SJSA1 (cell line): ENCODE measurements around the gene IL22RA1. TPM values are rescaled to one million over a fixed set of nuclear protein-coding genes. Genes with fewer than 3 reads are reported as not detected.

Experiments used
- DNase-seq, 2 experiments: peaks; one replicate each; pipeline ENCODE4 v3.0.0-alpha.2; 2015 to 2020; ENCODE audit warnings: low spot score in 2 of 2, low read depth in 1 of 2
- H3K27ac ChIP-seq: fragments of 250-450 bp; sonication (Bioruptor Pico); 2 replicates; pipeline ENCODE4 v1.5.1; 2020; ENCODE audit warnings: mild to moderate bottlenecking, moderate library complexity
- H3K27me3 ChIP-seq: fragments of 250-450 bp; sonication (Bioruptor Pico); replicated peaks from 2 replicates; pipeline ENCODE4 v1.5.1; 2020; ENCODE audit warnings: mild to moderate bottlenecking, moderate library complexity
- H3K36me3 ChIP-seq: fragments of 250-450 bp; sonication (Bioruptor Pico); 2 replicates; pipeline ENCODE4 v1.5.1; 2020; ENCODE audit warnings: mild to moderate bottlenecking
- H3K4me1 ChIP-seq: fragments of 250-450 bp; sonication (Bioruptor Pico); replicated peaks from 2 replicates; pipeline ENCODE4 v1.6.1; 2021; ENCODE audit warnings: mild to moderate bottlenecking
- H3K4me3 ChIP-seq: fragments of 250-450 bp; sonication (Bioruptor Pico); 2 replicates; pipeline ENCODE4 v1.5.1; 2020; ENCODE audit warnings: mild to moderate bottlenecking
- H3K9me3 ChIP-seq: fragments of 250-450 bp; sonication (Bioruptor Pico); replicated peaks from 2 replicates; pipeline ENCODE4 v1.5.1; 2020; ENCODE audit warnings: mild to moderate bottlenecking
- total RNA-seq: library from RNA; depleted of rRNA; stranded (reverse); fragments of >200 nt; shearing (Covaris generic); gene quantifications from 2 replicates; pipeline ENCODE4 v1.2.3, GENCODE V29; 2014

The IL22RA1 gene
- total RNA-seq, 1 experiment from 2014 or later = 1.1 TPM

DNA sequence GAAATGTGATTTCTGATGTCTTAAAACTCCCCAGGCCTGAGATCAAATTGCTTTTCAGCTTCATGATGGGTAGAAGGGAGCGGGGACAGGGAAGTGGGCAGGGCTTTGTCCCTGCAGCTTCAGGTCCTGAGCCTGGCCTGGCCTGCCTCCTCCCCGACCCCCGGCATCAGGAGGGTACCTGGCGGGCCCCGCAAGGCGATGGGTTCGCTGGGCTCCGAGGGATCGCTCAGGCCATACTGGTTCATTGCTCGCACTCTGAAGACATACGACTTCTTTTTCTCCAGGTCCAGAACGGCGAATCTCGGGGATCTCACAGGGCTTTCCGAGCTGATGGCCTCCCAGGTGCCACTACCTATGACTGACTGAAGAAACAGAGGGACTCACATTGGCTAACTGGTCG lies 56.5 kb downstream of the IL22RA1 start:
- no peak overlapping the region for H3K27ac ChIP-seq
- H3K4me1 ChIP-seq = no peaks in the 10 kb centered on the region
- H3K4me3 ChIP-seq = no peak overlapping the region
- no peak for DNase-seq
- no peaks in the 10 kb centered on the region for H3K9me3 ChIP-seq
- H3K27me3 ChIP-seq = no peaks in the 10 kb centered on the region
- no peaks in the 10 kb centered on the region for H3K36me3 ChIP-seq

GRCh38 chr1:24085546-24085945 lies 57.4 kb downstream of the IL22RA1 start:
- no peak overlapping the region for H3K27ac ChIP-seq
- no peaks in the 10 kb centered on the region for H3K27me3 ChIP-seq
- no peak for DNase-seq
- no peak overlapping the region for H3K4me3 ChIP-seq
- no peaks in the 10 kb centered on the region for H3K9me3 ChIP-seq
- H3K4me1 ChIP-seq = no peaks in the 10 kb centered on the region
- no peaks in the 10 kb centered on the region for H3K36me3 ChIP-seq

- DNase-seq = no peak
- Histone ChIP-seq H3K36me3 (no peaks in the 10 kb centered on the region), H3K4me3 (no peak overlapping the region), H3K4me1 (no peaks in the 10 kb centered on the region), H3K27ac (no peak overlapping the region), H3K9me3 (no peaks in the 10 kb centered on the region), H3K27me3 (no peaks in the 10 kb centered on the region)
Observed at GRCh38 chr1:24085007-24085406, 57.9 kb downstream of the IL22RA1 start.

- Histone ChIP-seq H3K27ac (no peak overlapping the region), H3K9me3 (no peaks in the 10 kb centered on the region), H3K27me3 (no peaks in the 10 kb centered on the region), H3K4me1 (no peaks in the 10 kb centered on the region), H3K36me3 (no peaks in the 10 kb centered on the region), H3K4me3 (no peak overlapping the region)
- no peak for DNase-seq
Observed at GRCh38 chr1:24084050-24084449, 58.9 kb downstream of the IL22RA1 start.

- DNase-seq = no peak
- Histone ChIP-seq H3K27ac (no peak overlapping the region), H3K27me3 (no peaks in the 10 kb centered on the region), H3K36me3 (no peaks in the 10 kb centered on the region), H3K4me3 (no peak overlapping the region), H3K4me1 (no peaks in the 10 kb centered on the region), H3K9me3 (no peaks in the 10 kb centered on the region)
Observed at GRCh38 chr1:24082372-24082771, 60.6 kb downstream of the IL22RA1 start.

DNA sequence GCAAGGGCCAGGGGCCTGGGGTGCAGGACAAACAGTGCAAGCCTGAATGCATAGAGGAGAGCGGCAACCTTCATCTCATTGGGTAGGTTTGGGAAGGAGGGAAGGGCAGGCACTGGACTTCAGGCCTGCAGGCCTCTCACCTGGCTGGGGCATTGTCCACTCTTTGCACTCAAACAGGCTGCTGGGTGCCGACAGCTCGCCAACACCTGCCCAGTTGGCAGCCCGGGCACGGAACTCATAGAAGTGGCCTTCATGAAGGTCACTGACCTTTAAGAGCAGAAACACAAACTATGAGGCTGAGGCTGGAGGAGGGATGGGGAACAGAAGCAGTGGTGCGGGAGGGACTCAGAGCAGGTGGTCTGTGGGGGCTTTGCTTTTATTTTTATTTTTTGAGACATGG lies 61.8 kb downstream of the IL22RA1 start:
- no peak overlapping the region for H3K4me3 ChIP-seq
- DNase-seq = no peak
- no peaks in the 10 kb centered on the region for H3K9me3 ChIP-seq
- no peak overlapping the region for H3K27ac ChIP-seq
- no peaks in the 10 kb centered on the region for H3K36me3 ChIP-seq
- no peaks in the 10 kb centered on the region for H3K4me1 ChIP-seq
- no peaks in the 10 kb centered on the region for H3K27me3 ChIP-seq

DNA sequence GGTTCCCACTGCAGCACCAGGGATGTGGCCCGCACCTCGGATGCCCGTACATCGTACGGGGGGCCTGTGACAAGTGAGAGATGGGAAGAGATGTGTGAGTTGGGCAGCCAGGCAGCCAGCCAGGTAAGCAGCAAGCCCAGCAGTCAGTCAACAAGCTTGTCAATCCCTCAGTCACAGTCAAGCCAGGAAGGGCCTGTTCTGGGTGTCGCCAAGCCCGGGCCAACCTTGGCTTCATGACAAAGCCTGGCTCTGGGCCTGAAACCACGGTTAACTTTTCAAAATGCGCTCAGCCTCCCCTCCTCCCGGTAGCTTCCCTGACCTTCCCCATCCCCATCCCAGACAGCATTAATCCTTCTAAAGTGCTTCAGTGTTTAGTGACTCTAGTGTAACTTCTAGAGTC lies 62.8 kb downstream of the IL22RA1 start:
- H3K27me3 ChIP-seq = no peaks in the 10 kb centered on the region
- H3K27ac ChIP-seq = no peak overlapping the region
- no peaks in the 10 kb centered on the region for H3K4me1 ChIP-seq
- DNase-seq = no peak
- H3K36me3 ChIP-seq = no peaks in the 10 kb centered on the region
- no peak overlapping the region for H3K4me3 ChIP-seq
- no peaks in the 10 kb centered on the region for H3K9me3 ChIP-seq

DNA sequence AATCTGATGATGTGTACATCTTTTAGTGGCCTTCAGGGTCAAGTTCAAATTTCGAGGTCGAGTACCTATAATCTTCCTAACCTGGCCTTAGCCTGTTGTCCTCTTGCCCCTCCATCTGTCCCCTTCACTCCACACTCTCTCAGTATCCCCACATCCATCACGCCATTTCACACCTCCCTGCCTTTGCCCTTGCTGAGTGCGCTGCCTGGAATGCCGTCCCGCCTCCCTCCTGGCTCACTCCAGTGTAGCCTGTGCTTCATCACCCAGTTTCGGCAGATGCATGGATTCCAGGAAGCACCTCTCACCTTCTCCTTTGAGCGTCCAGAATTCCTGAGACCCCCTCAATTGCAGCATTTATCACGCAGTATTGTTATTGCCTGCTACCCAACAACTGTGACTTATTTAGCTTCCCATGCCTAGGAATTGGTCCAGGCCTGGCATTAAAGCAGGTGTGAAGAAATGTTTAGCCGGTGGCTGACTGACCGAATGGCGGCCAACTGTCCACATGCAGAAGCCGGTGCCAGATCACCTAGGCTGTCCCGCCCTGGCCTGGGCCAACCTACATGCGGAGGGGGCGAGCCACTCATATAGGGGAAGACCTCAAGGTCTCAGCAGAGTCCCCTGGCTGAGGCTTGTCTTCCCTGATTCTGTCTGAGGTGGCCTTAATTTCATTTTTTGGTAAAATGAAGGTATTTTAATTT lies 65.5 kb downstream of the IL22RA1 start:
- no peak for DNase-seq
- no peaks in the 10 kb centered on the region for H3K27me3 ChIP-seq
- no peaks in the 10 kb centered on the region for H3K9me3 ChIP-seq
- H3K27ac ChIP-seq = no peak overlapping the region
- no peaks in the 10 kb centered on the region for H3K4me1 ChIP-seq
- no peak overlapping the region for H3K4me3 ChIP-seq
- H3K36me3 ChIP-seq = no peaks in the 10 kb centered on the region

GRCh38 chr1:24075946-24076345 lies 67.0 kb downstream of the IL22RA1 start:
- Histone ChIP-seq H3K9me3 (no peaks in the 10 kb centered on the region), H3K4me1 (0 out of 2 replicates have a peak, but pooled peaks cover under 1% of the 10 kb centered on the region), H3K36me3 (no peaks in the 10 kb centered on the region), H3K4me3 (no peak overlapping the region), H3K27me3 (no peaks in the 10 kb centered on the region), H3K27ac (no peak overlapping the region)
- DNase-seq = no peak

- H3K4me1 ChIP-seq = 0 out of 2 replicates have a peak, but pooled peaks cover 5% of the 10 kb centered on the region
- no peaks in the 10 kb centered on the region for H3K9me3 ChIP-seq
- H3K36me3 ChIP-seq = no peaks in the 10 kb centered on the region
- no peak for DNase-seq
- no peaks in the 10 kb centered on the region for H3K27me3 ChIP-seq
- H3K4me3 ChIP-seq = no peak overlapping the region
- H3K27ac ChIP-seq = no peak overlapping the region
Observed at GRCh38 chr1:24075590-24075854, 67.4 kb downstream of the IL22RA1 start.

- no peak overlapping the region for H3K27ac ChIP-seq
- no peak overlapping the region for H3K4me3 ChIP-seq
- no peaks in the 10 kb centered on the region for H3K9me3 ChIP-seq
- 0 out of 2 replicates have a peak, but pooled peaks cover 5% of the 10 kb centered on the region for H3K4me1 ChIP-seq
- no peaks in the 10 kb centered on the region for H3K36me3 ChIP-seq
- H3K27me3 ChIP-seq = no peaks in the 10 kb centered on the region
- no peak for DNase-seq
Observed at GRCh38 chr1:24074817-24075589, 67.9 kb downstream of the IL22RA1 start.

DNA sequence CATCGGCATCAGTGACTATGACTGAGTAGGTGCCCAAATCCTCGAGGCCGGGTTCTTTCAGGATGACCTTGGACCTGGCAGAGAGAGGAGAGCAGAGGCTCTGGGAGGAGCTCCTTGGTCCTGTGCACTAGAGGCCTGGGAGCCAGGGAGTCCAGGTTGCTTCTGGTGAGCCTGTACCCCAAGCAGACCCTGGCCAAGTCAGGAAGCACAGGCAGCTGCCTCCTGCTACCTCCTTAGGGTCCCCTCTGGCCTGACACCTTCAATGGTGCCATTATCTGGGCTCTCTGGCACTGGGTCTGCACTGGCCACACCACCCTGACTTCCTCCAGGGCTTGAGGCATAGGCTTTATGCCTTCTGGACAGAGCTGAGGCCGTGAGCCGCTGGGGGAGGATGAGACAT lies 68.7 kb downstream of the IL22RA1 start:
- H3K4me3 ChIP-seq = no peak overlapping the region
- H3K27ac ChIP-seq = no peak overlapping the region
- DNase-seq = no peak
- H3K27me3 ChIP-seq = no peaks in the 10 kb centered on the region
- H3K9me3 ChIP-seq = no peaks in the 10 kb centered on the region
- H3K36me3 ChIP-seq = no peaks in the 10 kb centered on the region
- H3K4me1 ChIP-seq = 0 out of 2 replicates have a peak, but pooled peaks cover 5% of the 10 kb centered on the region

DNA sequence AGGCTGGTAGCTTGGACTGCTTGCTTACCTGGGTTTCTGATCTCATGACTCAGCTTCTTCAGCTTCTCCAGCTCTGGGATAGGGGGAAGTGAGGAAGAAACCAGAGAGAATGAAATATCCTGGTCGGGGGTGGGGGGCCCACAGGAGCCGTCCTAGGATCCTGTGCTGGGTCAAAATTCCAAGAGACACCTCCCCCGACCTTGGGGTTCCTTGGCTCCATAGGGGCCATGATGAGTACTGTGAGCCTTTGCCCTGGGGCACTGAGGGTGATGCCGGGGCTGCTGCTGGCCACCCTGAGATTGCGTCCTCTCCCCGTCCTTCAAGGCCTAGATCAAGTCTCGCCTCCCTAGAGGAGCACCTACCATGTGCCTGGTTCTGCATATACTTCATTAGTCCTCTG lies 71.0 kb downstream of the IL22RA1 start:
- H3K4me3 ChIP-seq = no peak overlapping the region
- H3K9me3 ChIP-seq = no peaks in the 10 kb centered on the region
- H3K4me1 ChIP-seq = 0 out of 2 replicates have a peak, but pooled peaks cover 5% of the 10 kb centered on the region
- no peak overlapping the region for H3K27ac ChIP-seq
- no peak for DNase-seq
- no peaks in the 10 kb centered on the region for H3K27me3 ChIP-seq
- no peaks in the 10 kb centered on the region for H3K36me3 ChIP-seq

DNA sequence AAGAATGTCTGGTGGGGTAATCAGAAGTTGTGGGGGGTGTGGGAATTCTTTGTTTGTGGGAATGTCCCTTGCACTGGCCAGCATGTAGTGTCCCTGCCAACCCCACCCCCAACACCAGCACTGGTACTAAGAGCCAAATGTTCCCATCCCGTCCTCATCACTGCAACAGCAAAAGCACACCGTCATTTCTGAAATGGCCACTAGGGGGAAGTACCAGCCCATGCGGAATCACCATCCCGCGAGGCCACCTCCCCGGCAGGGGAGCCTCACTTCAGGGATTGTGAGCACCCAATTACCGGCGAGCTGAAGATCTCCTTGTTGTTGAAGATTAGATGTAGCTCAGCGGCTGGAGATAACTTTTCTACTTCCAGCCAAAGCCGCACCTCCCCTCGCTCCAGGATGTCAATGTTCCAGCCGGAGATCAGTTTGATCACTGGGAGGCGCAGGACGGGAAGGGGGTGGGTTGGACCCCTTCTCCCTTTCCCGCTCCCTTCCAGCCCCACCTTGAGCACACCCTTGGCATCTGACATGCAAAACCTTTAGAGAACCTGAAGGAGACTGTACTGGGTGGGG lies 72.0 kb downstream of the IL22RA1 start:
- no peaks in the 10 kb centered on the region for H3K27me3 ChIP-seq
- DNase-seq = peak; percentile 76 to 81
- H3K36me3 ChIP-seq = no peaks in the 10 kb centered on the region
- H3K9me3 ChIP-seq = no peaks in the 10 kb centered on the region
- 0 out of 2 replicates have a peak, but pooled peaks cover 5% of the 10 kb centered on the region for H3K4me1 ChIP-seq
- no peak overlapping the region for H3K4me3 ChIP-seq
- no peak overlapping the region for H3K27ac ChIP-seq
